Hematopoietic multipotent progenitor cell treated with erythropoietin and hydrocortisone succinate and interleukin-3 and kit ligand, for 15 days (in vitro differentiated cells): ENCODE data around the gene PI4KB.

ENCODE experiments used
- DNase-seq: peaks from one replicate; pipeline ENCODE4 v3.0.0-alpha.2; 2015; ENCODE audit warnings: low spot score

Gene PI4KB

DNA sequence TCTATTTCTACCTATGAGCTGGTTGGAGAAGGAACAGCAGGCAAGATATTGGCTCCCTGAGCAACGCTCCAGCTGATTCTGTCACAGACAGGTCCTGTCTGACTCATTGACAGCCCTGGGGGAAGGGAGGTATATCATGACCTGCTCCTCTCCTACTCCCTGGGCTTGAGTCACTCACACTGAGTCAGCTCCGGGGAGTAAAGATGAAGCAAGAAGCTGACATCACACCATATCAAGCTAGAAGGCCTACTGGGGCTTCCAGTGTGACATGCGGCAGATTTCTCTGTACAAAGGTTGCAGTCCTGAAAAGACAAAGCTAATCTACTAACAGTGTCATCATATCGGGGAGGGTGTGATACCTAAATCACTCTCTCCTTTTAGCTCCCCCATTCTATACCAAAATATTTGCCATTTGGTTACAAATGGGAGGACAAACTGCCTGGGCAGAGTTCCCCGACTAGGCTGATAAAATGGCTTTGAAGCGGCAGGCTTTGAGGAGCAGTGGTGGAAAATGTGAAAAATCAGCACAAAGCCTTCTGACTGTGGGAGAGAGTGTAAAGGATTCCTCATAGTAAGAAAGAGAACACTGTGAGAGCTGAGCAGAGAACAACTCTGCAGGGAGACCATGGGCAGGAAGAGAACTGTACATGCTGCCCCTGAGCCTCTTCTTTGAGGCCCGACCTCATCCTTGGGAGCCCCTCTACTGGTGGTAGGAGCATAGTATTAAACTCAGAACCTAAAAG, 15.5 kb downstream of the PI4KB start:
- DNase-seq, result peak; percentile 86

- peak; percentile 41 for DNase-seq
Measured at GRCh38 chr1:151311011-151311410, 16.2 kb downstream of the PI4KB start.

- DNase-seq, result no peak
Measured at GRCh38 chr1:151309811-151310323, 17.3 kb downstream of the PI4KB start.

DNA sequence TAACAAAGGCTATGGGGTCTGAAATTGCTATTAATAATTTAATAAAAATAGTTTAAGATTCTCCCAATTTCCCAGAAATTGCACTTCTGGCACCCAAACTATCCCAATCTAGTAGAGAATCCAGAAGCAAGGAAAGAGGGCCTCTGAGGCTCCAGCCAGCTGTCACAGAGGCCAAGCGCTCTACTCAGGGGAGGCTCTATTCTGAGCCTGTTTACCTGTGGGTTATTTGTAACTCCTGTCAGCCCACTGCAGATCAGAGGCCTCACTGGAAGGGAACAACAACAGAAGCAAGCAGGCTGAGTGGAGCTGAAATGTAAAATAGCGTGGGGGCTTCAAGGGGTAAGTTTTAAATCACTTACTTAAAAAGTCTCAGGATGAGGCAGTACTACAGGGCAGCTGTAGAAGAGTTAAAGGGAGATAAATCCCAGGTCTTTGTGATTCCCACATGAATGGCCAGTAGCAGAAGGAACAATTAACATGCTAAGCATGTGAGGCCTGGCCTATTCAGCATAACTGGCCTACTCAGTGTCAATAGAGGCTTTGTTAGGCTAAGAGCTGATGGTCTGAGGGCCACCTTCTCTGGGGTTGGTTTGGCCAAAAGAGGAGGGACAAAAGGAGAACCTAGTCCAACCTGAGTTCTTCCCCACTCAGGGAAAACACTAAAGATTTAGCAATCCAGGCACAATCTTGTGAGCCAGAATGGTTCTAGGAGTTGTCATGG, 32.3 kb downstream of the PI4KB start:
- no peak for DNase-seq

DNA sequence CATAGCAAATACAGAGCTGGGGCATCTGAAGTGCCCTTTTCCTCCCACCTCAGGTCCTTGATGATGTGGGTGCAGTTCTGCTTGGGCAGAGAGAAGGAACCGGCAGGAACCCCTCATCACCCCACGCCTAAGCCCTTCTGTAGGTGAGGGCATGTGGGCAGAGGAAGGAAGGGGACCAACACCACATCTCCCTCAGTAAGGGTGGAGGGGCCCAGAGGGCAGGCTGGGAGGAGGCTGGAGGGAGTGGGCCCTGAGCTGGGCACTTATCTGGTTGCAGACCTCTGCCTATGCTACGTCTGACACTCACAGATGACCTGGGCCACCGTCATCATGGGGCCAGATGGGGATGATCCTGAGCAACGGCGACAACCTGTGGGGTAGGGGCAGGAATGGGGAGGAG, 34.1 kb downstream of the PI4KB start:
- DNase-seq, result no peak

DNA sequence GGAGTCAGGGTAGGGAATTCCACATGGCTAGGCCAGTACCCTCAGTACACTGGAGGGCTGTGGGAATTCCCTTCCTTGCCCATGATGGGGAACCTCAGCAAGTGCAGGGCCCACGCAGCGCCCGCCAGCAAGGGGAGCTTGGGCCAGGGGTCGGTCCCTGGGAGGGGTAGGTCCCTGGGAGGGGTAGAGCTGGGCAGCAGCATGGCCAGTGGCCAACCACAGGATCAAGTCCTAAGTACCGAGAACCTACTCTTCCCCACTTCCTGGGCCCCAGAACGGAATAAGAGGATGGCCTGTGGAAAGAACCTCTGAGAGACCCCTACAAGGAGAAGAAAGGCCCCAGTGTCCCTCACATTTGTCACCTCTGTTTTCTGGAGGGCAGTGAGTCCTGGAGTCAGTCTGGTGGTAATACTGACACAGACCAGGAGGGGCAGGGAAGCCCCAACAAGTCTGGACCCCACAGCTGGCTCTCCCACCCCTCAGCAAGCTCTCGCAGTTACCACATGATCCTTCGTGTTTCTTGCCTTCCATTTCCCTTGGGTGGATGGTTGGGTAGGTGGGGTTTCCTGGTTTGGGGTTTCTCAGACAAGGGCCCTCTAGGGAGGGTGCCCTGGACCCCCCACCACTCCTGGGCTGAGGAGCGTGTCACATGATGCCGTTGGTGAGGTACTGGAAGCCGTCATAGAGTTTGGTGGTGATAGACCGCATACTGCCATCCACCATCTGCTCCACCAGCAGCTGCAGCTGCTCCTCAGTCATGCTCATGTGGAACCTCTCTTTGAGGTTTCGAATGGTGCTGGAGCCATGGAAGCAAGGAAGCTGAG, 34.8 kb downstream of the PI4KB start:
- no peak for DNase-seq

DNA sequence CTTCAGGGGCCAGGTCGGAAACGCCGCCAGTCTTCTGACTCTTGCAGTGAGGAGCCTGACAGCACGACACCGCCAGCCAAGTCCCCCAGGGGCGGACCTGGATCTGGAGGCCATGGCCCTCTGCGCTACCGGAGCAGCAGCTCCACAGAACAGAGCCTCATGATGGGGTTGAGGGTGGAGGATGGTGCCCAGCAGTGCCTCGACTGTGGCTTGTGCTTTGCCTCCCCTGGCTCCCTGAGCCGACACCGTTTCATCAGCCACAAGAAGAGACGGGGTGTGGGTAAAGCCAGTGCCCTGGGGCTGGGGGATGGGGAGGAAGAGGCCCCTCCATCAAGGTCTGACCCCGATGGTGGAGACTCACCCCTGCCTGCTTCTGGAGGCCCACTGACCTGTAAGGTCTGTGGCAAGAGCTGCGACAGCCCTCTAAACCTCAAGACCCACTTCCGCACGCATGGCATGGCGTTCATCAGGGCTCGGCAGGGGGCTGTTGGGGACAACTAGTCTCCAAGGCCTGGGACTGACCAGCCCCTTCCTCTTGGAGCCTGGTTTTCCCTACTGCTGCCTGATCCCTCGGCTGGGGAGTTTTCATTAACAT, 36.4 kb downstream of the PI4KB start:
- no peak for DNase-seq

DNA sequence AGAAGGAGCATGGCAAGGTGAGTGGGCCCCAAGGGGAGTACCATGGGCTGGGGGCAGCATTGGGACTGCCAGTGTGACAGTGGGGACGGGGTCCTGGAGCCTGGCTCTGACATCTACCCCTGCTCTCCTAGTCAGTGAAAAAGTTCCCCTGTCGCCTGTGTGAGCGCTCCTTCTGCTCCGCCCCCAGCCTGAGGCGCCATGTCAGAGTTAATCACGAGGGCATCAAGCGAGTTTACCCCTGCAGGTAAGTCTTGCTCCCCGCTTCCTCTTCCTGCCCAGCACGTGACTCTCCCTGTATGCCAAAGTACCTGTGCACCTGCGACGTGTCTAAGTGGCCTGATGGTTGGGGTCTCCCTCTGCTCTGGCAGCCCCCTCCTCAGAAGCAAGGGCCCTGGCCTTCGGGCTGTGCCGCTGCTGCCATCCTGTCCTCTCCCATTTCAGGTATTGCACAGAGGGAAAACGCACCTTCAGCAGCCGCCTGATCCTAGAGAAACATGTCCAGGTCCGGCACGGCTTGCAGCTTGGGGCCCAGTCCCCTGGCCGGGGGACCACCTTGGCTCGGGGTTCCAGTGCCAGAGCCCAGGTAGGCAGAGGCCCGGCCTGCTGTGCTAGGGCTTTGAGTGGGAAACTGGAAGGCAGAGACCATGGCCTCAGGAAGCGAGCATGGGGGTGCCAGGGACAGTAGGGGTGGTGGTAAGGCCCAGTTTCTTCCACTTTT, 37.1 kb downstream of the PI4KB start:
- DNase-seq, result no peak

- no peak for DNase-seq
Measured at GRCh38 chr1:151289080-151289935, 37.9 kb downstream of the PI4KB start.

- no peak for DNase-seq
Measured at GRCh38 chr1:151288502-151288901, 38.7 kb downstream of the PI4KB start.

- DNase-seq, result no peak
Measured at GRCh38 chr1:151287767-151288500, 39.3 kb downstream of the PI4KB start.

GRCh38 chr1:151287341-151287699, 39.9 kb downstream of the PI4KB start:
- DNase-seq, result no peak

GRCh38 chr1:151286619-151287340, 40.4 kb downstream of the PI4KB start:
- DNase-seq, result no peak

- DNase-seq, result no peak
Measured at GRCh38 chr1:151284013-151284577, 43.1 kb downstream of the PI4KB start.

- DNase-seq, result no peak
Measured at GRCh38 chr1:151282883-151283725, 44.1 kb downstream of the PI4KB start.

DNA sequence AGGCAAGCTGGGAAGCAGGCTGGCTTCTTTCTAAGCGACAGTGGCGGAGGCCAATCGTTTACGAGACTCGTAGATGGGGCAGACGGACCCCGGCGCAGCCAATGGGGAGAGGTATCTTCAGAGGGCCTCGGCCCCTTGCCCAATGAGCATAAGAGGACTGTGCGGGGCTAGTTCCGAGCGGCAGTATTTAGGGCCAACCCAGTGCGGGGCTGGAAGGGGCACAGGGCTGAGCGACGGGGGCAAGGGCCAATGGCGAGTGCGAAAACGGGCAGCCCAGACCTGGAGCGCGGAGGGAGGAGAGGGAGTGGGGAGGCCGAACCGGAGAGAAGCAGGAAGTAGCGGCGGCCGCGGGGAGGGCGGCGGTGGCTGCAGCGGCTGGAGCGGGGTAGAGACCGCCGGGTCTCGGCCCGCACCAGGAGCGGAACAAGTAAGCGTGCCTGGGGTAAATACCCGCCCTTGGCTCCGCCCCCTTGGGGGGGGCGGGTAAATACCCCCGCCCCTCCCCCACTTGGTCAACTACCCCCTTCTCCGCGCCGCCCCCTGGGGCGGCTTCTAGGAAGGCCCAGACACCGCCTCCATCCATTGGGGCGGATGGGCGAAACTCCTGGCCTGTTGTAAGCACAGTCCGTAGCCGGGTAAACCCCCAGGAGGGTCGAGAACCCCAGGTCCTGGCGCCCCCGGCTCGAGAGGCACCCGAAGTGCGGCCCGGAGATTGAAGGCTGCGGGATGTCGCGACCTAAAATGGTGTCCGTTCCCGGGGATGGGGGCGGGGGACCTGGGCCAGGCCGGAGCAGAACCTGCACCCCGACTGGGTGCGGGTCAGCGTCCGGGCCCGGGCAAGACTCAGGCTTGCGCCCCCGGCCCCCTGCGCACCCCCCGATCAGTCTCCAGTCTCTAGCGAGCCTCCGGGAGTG, 45.0 kb downstream of the PI4KB start, which contains the start of gene ZNF687:
ZNF687 (plus strand) TSS at position 331 of the 914 bp plus-strand sequence. CDS start 3,993 bp downstream, outside the sequence.
- DNase-seq, result peak; percentile 98
